VCaP (cell line): ENCODE measurements around the gene SAMSN1.
"Not testable (repeated sequence)": the region's sequence is repeated elsewhere in the genome, so short reads cannot be mapped to it uniquely, and the experiment has no call there.

Source experiments
- H3K27ac ChIP-seq: fragments of 450-650 bp; 2 replicates; pipeline ENCODE4 v1.5.1; 2017
- TF ChIP-seq, protein P1 (sequence below): fragments of 450-650 bp; conservative IDR thresholded peaks from 2 replicates; pipeline ENCODE4 v1.5.1; 2017; ENCODE audit warnings: mild to moderate bottlenecking, moderate library complexity

The SAMSN1 gene

DNA sequence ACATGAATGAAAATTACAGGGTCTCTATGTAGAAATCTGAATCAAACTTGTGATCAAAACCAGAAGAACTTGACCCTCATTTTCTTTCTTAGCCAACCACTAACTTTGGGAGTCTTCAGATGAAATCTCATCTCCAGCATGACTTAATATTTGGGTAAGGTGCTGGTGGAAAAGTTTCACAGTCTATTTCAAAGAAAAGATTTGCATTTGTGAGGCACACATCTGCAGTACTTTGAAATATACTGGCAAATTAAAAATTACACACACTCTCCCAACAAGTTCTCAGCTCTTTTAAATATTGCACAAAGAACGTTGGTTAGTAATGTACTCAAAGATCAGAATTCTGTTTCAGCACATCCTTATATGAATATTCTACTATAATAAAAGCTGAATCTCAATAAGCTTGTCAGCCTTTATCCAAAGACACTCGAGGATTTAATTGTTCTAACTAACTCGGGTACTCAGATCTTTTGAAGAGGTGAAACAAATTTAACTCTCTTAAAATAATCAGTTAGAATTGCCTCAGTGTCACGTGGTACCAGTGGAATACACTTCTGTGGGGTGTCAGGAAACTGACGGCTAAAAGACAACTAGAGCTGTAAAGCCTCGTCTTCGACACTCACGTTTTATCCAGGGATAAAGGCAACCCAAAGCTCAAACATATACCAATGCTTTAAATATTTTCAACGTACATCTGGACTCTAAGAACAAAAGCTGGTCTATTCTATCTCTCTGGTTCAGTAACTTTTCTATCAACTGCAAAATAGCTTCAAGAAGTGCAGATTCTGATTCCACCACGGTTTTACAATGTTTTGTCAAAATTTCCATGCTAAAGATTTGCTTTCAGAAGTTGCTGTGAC is 19.0 kb downstream of the SAMSN1 start:
- TF ChIP-seq, protein P1, sequence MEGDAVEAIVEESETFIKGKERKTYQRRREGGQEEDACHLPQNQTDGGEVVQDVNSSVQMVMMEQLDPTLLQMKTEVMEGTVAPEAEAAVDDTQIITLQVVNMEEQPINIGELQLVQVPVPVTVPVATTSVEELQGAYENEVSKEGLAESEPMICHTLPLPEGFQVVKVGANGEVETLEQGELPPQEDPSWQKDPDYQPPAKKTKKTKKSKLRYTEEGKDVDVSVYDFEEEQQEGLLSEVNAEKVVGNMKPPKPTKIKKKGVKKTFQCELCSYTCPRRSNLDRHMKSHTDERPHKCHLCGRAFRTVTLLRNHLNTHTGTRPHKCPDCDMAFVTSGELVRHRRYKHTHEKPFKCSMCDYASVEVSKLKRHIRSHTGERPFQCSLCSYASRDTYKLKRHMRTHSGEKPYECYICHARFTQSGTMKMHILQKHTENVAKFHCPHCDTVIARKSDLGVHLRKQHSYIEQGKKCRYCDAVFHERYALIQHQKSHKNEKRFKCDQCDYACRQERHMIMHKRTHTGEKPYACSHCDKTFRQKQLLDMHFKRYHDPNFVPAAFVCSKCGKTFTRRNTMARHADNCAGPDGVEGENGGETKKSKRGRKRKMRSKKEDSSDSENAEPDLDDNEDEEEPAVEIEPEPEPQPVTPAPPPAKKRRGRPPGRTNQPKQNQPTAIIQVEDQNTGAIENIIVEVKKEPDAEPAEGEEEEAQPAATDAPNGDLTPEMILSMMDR = no peak
- no peak overlapping the region for H3K27ac ChIP-seq

DNA sequence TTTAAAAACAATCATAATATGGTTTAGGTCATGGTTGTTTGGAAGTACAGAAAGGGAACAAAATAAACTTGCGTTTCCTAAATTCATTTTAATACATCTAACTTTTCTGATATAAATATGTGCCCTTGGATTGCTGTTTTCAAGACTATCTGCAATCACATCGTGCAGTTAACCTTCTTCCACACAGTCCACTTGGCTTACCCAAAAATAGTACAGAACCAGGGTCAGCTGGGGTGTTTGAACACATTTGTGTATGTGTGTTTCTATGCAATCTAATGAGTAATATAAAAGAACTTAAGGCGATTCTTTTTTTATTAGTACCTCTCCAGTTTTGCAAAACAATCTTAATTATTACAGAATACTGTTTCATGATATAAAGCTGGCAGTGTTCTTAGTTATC is 19.9 kb downstream of the SAMSN1 start:
- no peak overlapping the region for H3K27ac ChIP-seq
- TF ChIP-seq, protein P1 = no peak

DNA sequence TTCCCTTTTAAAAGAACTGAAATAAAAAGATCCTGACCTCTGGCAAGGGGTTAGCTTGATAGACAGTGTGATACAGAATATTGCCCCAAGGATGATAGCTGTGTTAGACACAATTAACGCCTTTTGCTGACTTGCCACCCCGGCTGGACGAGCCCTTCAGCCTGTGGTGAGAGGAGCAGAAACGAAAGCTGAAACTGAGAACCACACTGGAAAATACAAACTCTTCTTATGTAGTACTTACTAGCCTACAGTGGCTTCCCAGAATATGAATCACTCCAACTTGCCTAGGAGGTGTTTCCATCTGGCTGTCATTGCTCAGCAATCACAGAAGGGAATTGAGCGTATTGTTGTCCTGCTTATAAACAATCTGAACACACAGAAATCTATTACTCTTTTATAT is 22.9 kb downstream of the SAMSN1 start:
- TF ChIP-seq, protein P1 = no peak
- no peak overlapping the region for H3K27ac ChIP-seq

DNA sequence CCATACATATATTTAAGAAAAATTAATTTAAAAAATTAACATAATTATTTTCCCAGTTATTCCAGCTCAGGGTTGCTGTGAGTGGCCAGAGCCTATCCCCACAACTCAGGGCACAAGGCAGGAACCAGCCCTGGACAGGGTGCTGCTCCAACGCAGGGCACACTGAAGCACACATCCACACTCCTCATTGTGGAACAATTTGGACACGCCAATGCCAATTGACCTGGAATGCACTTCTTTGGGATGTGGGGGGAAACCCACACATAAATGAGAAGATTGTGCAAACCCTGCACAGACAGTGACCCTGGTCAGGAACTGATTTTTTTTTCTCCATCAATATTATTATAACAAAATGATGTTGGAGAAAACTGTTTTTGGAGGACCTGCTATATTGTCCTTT is 23.4 kb downstream of the SAMSN1 start:
- TF ChIP-seq, protein P1 = no peak
- H3K27ac ChIP-seq = no peak overlapping the region

DNA sequence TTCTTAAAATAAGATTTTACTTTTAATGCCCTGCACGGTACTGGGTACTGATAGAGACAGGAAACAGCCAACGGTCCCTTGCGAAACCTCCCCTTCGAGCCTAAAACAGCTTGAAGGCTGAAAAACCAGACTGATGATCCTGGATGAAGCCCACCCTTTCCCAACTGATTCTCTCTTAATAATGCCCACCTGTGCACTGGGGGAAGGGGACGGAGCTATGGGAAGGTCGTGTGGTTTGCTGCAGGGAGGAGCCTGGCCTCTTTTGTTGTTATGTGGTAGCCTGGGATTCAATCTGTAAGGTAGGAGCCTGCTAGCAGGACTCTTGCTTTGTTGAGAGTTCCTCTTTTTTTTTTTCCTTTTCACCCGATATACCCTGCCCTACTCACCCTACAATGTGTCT is 25.6 kb downstream of the SAMSN1 start:
- H3K27ac ChIP-seq = no peak overlapping the region
- TF ChIP-seq, protein P1 = no peak

DNA sequence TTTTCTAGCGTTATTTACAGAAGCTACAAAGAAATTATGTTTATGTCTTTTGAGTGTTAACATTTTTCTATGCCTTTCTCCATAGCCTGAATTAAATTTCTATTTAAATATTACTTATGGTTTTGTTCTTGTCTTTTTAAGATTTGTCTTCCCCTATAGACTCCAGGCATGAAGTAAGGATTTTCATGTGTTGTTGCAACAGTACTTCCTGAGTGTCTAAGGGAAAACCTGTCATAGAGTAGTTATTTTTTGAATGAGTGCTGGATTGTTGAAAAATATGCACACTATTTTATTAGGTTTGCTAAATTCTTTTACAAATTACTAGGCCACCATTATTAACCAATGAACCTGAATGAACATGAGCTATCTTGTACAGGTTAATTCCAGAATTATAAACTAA is 27.1 kb downstream of the SAMSN1 start:
- TF ChIP-seq, protein P1 = no peak
- no peak overlapping the region for H3K27ac ChIP-seq

DNA sequence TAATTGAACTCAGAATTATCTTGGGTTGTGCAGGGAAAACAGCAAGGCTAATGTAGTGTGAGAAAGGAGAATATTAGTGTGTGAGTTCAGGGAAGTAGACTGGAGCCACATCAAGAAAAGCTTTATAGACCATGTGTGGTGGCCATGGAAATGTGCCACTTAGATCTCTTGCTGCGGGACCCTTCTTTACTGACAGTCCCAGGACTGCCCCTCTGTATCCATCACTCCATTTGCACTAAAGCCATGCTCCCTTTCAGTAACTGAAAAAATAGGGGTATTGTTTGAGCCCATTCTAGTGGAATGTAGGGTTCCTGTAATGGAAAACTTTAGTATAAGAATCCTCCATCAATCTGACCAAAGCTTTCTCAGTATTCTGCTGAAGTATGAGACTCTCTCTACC is 32.3 kb downstream of the SAMSN1 start:
- H3K27ac ChIP-seq = no peak overlapping the region
- TF ChIP-seq, protein P1 = no peak

DNA sequence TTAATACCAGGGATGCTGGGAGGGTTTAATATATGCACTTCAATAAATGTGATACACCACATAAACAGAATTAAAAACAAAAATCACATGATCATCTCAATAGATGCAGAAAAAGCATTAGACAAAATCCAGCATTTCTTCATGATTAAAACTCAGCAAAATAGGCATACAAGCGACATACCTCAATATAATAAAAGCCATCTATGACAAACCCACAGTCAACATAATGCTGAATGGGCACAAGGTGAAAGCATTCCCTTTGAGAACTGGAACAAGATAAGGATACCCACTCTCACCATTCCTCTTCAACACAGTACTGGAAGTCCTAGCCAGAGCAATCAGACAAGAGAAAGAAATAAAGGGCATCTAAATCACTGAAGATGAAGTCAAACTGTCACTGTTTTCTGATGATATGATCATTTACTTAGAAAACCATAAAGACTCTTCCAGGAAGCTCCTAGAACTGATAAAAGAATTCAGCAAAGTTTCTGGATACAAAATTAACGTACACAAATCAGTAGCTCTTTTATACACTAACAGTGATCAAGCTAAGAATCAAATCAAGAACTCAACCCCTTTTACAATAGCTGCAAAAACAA is 39.2 kb downstream of the SAMSN1 start:
- H3K27ac ChIP-seq = not testable (repeated sequence)
